CD4-positive, alpha-beta T cell treated with Interleukin-21 for 1 hour (primary cell): ENCODE measurements around the gene SMOC2.
"Not testable (repeated sequence)": the region's sequence is repeated elsewhere in the genome, so short reads cannot be mapped to it uniquely, and the experiment has no call there.

ENCODE experiments used
- DNase-seq: peaks from one replicate; pipeline ENCODE4 v3.0.0-alpha.2; 2020

SMOC2 gene

GRCh38 chr6:168546151-168546550, 105.2 kb downstream of the SMOC2 start:
- DNase-seq, result no peak

DNA sequence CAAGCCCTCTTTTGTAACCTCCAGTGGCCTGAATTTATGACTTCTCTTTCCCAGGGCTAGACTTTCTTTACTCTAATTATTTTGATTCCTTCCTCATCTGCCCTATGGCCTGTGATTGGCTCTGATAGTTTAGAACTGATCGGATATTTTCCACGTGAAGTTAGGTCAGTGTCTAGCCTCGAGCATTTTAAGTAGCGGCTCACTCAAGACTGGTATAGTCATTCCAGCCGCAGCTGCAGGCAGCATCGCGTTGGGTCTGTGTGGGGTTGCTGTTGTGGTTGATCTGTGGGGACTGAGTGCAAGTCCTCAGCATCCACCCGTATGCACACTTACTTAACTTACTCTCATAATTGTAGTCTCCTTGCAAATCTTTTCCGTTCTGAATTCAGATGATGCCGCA, 105.7 kb downstream of the SMOC2 start:
- no peak for DNase-seq

DNA sequence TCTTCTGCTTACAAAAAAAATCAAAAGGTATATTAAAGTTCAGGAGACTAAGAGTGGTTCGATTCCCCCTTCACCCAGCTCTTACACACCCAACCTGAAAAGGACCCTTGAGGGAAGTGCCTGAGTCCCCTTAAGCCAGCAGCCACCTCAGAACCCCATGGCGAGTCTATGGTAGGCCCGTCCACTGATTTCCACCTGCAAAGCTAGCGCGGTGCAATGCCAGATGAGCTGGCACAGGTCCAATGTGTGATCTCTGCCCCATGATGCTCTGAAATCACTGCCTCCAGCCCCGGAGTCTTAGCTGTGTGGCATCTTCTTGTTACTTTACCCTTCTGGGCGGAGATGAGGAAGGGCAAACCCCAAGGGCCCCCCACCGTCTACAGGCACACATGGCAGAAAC, 109.3 kb downstream of the SMOC2 start:
- DNase-seq, result no peak

- DNase-seq, result no peak
Measured at GRCh38 chr6:168554472-168554871, 113.5 kb downstream of the SMOC2 start.

DNA sequence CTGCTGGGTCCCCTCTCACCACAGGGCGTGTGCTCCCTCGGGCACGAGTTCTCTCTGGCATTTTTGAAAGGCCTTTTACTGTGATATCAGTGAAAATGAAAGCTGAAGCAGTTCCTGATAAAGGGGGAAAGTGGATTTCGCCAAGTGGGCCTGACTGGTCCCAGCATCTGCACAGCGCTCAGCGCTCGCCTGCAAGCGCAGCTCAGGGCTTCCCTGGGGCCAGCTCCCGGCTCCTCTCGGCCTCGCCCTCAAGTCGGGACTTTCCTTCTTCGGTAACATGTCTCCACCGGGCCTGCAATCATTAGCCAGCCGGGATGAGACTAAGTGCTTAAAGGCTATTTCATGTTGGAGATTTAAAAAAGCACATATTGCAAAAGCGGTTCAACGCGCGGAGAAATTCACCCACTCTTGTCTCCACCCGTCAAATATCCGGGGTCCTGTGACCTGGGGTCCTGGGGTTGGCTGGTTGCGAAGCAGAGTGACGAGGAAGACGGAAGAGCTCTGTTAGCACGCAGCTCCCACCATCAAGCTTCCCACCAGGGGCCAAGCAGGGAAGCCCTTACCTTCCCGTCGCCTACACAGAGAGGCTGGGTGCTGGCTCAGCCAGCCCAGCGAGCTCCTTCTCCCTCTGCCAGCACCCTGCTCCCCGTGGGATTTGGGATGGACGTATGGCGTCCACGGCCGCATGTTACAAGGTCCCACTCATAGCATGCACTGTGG, 114.1 kb downstream of the SMOC2 start:
- DNase-seq, result no peak

- no peak for DNase-seq
Measured at GRCh38 chr6:168555618-168556273, 114.8 kb downstream of the SMOC2 start.

GRCh38 chr6:168557512-168557911, 116.5 kb downstream of the SMOC2 start:
- DNase-seq, result no peak

DNA sequence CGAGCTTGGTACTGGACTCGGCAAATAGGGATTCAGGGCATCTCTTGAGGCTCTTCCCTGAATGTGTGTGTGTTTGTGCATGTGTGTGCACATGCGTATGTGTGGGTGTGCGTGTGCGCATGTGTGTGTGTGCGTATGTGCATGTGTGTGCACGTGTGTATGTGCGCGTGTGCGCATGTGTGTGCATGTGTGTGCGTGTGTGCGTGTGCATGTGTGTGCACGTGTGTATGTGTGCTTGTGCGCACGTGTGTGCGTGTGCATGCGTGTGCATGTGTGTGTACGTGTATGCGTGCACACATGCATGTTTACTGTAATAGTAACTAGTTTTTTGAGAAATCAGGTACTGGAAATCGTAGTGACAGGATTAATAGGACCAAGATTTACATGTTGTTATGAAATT, 117.7 kb downstream of the SMOC2 start:
- DNase-seq, result no peak

DNA sequence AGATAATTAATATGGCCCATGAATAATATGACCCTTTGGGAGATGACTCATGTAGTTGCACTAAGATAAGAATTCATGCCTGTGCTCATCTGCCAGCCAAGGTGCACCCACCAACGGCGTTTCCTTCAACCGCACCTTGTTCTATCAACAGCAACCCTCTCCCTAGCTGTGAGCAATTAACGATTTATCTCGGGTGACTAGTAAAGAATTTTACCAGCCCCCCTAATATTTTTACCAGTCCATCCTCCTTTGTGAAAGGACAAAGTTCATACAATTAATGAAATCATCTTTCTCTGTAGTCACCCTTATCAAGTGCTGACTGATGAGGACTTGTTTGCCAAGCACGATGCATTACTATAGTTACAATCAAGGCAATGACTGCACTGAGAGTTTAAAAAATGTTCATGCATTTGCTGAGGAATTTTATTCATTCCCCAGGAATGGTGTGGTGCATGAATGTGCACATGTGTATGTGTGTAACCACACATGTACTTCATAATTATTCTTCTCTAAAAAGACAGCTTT, 118.7 kb downstream of the SMOC2 start:
- no peak for DNase-seq

- no peak for DNase-seq
Measured at GRCh38 chr6:168560126-168560525, 119.1 kb downstream of the SMOC2 start.

DNA sequence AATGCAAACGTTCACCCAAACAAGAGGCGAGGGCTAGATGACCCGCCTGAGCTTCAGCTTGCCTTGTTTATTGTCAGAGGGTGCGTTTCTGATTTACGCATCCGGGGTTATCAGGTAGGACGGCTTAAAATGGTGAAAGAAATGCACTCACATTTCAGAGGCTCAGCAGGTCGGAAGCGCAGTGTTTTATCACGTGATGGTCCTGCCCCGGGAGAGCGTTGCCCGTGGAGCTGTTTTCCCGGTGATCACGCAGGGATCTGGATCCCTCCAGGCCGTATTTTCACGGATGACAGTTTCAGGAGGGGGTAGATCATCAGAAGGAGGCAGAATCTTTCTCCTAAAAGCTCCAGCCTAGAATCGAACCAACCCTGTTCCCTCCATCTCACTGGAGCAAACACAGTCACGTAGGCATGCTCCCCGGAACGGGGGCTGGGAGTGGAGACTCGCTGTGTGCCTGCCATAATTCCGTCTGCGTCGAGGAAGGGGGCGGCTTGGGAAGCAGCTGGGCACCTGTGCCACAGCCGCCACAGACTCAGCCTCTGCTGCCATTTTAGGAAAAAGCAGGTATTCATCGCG, 121.7 kb downstream of the SMOC2 start:
- no peak for DNase-seq

DNA sequence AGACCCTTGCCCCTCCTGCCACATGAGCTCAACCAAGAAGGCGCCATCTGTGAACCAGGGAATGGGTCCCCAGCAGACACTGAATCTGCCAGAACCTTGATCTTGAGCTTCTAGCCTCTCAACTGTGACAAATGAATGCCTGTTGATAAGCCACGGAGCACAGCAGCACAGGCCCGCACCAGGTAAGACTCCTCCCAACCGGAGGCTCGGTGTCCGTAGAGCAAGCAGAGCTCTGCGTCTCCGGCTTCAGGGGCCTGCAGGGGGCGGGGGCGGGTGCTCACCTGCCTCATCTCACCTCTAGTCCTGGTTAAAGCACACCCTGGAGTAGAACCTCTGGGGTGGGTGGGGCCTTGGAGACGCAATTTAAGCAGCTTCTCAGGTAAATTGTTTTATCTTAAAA, 122.7 kb downstream of the SMOC2 start:
- no peak for DNase-seq

DNA sequence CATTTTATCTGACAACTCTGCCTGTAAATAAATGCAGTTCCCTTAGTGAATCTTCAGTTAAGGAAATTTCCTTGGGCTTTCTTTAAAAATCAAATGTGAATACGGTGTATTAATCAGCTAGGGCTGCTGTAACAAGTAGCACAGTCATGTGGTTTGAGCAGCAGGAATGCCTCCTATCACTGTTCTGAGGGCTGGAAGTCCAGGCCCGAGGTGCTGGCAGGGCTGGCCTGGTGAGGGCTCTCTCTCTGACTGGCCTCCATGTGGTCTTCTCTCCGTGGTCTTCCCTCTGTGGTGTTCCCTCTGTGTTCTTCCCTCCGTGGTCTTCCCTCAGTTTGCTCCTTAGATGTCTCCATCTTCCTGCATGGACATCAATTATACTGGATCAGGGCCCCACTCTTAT, 124.1 kb downstream of the SMOC2 start:
- no peak for DNase-seq

GRCh38 chr6:168570211-168570610, 129.2 kb downstream of the SMOC2 start:
- DNase-seq, result no peak

DNA sequence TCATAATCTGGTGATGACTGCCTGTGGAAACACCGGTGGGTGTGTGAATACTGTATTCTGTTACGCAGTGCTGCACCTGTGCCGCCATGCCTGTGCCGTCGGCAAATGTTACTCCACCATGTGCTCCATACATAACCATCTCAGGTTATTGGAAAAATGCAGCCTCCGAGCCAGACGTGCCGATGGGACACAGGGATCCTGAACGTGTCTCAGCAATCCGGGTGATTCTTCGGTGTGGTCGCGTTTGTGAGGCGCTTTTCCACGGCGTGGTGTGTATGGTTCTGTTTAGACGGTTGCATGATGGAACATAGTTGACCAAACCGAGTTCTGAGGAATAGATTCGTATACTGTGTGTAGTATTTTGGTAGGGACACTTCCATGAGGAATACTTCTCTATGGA, 130.3 kb downstream of the SMOC2 start:
- DNase-seq, result no peak

GRCh38 chr6:168573276-168573835, 132.4 kb downstream of the SMOC2 start:
- not testable (repeated sequence) for DNase-seq

GRCh38 chr6:168574075-168574698, 133.2 kb downstream of the SMOC2 start:
- no peak for DNase-seq

DNA sequence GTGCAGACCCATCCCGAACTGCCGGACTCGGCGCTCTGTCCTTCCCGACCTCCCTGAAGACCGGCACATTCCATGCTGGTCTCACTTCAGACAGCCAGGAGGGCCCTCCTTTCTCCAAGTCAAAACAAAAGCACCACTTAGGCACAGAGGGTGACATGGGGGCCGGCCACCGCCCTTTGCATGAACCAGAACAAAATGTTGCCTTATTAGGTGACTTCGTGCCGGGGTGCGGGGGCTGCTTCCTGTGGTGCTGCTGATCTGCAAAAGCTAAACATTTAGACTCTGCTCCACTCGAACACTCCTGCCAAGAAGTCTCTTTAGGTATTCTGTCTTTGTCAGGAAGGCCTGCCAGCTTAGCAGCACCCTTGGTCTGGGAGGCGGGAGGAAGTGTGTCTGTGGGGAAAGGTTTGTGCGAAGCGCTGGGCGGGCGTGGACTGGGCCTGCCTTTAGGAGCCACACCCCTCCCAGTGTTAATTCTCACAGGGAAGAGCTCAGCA, 133.8 kb downstream of the SMOC2 start:
- no peak for DNase-seq

DNA sequence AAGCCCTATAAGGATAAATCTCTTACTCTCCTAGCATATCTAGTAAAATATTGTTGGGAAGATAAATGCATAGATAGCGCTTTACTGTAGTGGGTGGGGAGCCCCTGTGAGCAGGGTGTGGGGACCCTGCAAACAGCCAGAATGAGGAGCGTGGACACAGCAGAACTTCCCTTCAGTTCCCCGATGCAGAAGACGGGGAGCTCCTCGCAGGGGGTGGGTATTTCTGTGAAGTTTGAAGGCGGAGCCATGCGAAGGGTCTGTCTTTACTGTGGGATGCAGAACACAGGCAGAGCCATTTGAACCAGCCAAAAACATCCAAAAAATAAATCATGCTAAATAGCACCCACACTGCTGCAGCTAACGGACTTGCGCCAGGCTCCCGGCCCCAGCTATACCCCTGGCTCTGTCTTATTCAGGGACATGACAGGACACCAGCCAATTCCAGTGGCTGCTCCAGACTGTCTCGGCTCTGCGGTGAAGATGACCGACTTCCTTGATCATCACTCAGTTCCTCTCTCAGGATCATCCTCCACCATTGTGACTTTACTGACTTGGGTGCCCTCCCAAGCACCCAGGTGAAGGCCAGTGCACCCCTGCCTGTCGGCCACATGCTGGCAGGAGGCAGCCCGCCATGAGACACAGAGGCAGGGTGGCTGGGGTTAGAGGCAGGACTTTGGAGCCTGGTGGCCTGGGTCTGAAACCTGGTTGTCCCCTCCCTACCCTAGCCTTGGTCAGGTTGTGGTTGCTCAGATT, 134.5 kb downstream of the SMOC2 start:
- no peak for DNase-seq

DNA sequence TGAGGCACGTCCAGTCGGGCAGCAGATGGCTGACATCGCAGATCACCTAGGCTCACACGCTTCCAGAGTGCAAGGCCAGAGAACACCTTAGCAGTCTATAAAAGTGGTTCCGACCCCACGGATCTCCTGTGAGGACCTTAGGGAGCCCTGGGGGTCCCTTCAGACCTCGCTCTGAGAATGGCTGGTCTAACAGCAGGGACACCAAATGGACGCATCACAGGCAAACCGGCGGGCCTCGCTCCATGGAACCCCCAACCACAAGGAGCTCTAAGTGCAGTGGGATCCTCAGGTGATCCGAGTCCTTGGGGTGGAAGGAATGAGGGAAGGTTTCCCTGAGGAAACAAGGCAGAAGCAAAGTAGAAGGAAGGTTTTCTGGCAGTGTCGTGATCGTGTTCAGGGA, 135.4 kb downstream of the SMOC2 start:
- DNase-seq, result no peak

- no peak for DNase-seq
Measured at GRCh38 chr6:168577496-168577895, 136.5 kb downstream of the SMOC2 start.

- no peak for DNase-seq
Measured at GRCh38 chr6:168578036-168578435, 137.1 kb downstream of the SMOC2 start.
